HG03571 (cell line): ENCODE results near the gene DLG4.

ENCODE experiments used
- ATAC-seq: cut with Tn5 transposase; IDR thresholded peaks from one replicate; pipeline ENCODE4 v1.9.1; 2021; ENCODE audit not compliant: unreplicated experiment

DLG4 gene

DNA sequence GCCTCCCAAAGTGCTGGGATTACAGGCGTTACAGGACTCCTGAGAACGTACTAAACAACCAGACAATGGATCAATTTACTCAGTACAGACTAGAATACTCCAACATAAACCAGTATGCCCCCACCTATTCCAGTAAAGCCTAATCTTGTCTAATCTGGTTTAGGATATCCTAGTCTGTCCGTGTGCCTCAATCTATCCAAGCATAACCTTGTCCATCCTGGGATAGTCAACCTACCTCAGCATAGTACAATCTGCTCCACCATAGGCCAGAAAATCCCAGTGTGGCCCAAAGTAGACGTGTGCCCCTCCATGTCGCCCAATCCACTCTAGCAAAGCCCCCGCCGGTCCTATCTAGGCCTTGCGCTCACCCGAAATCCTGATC, 14.1 kb upstream of the DLG4 start:
- no peak for ATAC-seq

DNA sequence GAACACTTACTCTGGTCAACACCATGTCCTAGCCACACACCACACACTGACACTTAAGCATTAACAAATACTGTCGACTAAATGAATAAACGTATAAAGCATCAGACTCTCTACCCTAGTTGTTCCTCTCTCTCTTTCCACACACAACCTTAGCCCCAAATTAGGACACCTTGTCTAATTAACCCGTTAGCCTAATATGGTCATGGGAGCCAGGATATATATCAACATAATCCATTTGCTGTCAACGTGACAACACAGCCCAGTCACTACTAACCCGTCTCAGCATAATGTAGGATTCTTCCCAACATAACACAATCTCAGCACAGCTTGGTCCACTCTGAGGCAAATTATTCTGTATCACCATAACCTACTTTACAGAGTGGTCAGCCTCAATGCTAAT, 12.5 kb upstream of the DLG4 start:
- ATAC-seq, result no peak

DNA sequence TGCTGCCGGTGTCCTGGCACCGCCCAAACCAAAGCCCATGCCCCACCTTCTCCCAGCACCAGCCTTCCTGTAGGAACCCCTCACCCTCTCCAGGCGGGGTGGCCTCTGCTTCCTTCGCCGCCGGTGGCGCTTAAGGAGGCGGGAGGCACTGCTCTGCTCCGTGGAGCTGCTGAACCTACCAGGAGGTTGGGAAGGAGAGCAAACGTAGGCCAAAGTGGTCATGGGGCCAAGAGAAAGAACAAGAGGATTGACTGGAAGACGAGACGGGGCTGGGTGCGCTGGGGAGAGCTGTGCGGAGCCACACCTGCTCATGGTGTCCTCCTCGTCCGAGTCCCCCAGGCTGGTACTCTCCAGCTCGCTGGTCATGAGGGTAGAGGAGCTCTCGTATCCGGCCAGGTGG, 9.9 kb upstream of the DLG4 start:
- ATAC-seq, result no peak

DNA sequence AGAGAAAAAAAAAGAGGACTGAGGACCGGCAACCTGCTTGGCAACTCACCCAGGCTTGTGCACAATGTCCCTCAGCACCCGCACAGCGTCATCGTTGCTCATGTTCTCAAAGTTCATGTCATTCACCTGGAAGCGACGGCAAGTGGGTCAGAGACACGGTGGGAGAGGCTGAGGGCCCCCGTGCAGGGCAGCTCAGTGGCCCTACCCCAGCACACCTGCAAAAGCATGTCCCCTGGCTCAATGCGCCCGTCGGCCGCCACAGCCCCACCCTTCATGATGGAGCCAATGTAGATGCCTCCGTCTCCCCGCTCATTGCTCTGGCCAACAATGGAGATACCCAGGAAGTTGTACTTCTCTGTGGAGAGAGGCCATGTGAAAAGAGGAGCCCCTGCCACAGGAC, 9.3 kb upstream of the DLG4 start:
- ATAC-seq, result no peak

DNA sequence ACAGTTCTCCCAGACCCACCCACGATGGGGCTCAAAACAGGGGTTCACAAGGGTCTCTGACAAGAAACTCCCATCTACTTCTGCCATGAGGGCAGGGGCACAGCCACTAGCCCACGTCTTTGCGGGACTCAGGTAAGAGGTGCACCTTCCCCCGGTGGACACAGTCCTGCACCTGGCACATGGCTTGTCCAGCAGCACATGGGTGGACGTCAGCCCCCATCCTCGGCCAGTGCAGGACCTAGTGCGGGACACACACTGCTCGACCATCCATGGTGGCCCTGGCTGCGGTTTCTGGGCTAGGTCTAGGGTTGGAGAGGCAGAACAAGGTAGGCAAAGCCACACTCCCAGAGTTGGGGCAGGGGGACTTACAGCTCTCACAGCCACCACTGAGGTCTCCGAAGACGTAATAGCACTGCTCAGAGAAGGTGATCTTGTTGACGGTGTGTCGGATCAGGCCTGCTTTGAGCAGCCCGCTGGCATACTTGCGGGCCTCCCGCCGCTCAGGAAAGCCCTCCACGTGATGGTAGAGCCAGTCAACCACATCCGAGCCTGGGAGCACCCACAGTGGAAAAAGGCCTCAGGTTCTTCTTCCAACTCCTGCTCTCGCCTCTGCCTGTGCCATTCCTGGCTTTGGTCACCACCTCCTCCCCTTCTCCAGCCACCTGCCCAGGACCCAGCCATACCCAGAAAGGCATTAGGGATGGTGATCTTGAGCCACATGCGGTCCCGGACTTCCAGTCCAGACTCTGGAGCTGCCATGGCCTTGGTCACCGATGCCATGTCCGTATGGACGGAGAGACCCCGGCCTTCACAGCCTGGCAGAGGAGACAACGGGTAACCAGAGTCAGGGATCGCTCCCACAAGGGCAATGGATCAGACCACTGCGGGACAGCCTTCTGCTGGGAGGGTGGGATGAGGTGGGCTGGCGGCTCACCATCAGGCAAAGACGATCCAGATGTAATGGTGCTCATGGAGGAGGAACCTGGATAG, 7.4 kb upstream of the DLG4 start:
- ATAC-seq, result no peak

DNA sequence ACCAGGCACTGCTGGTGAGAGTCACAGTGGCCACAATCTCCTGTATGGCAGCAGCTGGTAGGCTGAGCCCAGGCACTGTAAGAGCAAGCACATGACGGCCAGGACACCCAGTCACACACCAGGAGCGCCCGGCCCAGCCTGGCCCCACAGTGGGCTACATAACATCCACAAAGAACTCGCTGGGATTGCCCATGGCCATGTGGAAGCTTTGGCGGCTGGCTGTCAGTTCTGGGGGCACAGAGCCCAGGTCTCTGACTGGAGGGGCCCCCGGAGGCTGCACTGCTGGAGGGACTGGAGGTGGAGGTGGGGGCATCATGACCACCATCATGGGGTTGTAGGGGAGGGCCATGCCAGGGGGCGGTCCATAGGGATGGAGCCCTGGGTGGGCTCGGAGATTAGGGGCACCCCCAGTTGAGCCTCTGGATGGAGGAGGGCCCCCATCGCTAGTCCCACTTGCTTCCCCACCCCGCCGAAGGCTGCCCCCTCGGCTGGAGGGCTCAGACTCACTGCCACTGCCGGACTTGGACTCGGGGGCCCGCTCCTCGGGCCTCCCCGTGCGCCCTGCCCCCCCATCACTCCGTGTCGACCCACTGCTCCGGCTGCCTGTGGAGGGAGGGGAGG, 6.2 kb upstream of the DLG4 start:
- ATAC-seq, result no peak

DNA sequence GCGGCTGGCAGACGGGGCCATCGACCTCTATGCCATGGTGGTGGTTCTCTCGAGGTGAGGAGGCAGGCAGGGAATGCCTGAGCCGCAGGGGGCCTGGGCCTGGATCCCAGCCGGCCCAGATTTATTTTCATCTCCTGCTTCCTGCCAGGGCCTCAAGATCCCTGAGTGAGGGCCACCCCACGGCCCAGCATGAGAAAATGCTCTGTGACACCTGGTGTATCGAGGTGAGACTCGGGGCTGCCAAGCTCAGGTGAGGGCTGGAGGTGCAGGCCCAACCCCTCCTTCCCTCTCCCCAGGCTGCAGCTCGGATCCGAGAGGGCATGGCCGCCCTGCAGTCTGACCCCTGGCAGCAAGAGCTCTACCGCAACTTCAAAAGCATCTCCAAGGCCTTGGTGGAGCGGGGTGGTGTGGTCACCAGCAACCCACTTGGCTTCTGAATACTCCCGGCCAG, 5.0 kb upstream of the DLG4 start:
- ATAC-seq, result no peak

DNA sequence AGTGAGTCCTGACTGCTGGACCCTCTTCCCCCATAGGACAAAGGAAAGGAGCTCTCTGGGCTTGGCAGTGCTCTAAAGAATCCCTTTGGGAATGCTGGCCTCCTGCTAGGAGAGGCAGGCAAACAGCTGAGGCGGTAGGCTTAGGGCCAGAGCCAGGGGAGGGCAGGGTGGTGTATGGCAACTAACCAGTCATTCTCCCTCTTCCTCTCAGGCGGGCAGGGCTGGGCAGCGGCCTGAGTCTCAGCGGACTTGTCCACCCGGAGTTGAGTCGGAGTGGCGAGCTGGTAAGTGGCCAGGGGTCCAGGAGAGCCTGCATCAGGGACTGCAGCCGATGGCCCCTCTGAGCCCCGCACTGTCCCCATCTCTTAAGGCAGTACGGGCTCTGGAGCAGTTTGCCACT, 4.5 kb upstream of the DLG4 start:
- ATAC-seq, result no peak

DNA sequence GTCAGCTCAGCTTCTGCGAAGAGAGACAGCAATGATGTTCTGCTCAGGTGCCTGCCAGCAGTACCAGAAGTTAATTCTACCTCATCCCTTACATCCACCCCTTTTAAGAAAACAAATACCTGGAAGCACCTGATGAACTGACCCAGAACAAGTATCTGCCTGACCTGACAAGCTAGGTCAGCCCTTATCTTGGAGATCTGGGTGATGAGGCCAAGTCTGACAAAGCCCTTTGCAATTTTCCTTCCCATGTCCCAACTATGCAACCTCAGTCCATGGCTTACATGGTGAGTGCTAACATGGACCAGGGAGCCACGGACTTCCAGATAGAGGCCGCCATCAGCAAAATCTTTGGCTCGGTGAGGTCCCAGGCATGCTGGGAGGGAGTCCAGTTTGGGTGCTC, 3.7 kb upstream of the DLG4 start:
- no peak for ATAC-seq

DNA sequence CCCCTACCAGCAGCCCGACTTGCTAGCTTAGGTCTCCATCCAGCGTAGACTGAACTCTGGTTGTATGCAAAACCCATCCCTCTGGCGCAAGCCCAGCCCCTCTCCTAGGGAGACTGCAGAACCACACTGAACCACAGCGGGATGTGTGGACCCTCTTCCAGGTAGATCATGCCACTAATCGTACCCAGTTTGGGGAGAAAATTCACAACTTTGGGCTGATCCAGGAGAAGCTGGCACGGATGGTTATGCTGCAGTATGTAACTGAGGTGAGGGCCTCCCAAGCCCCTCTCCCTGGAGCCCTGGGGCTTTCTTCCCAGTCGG, 3.3 kb upstream of the DLG4 start:
- no peak for ATAC-seq

DNA sequence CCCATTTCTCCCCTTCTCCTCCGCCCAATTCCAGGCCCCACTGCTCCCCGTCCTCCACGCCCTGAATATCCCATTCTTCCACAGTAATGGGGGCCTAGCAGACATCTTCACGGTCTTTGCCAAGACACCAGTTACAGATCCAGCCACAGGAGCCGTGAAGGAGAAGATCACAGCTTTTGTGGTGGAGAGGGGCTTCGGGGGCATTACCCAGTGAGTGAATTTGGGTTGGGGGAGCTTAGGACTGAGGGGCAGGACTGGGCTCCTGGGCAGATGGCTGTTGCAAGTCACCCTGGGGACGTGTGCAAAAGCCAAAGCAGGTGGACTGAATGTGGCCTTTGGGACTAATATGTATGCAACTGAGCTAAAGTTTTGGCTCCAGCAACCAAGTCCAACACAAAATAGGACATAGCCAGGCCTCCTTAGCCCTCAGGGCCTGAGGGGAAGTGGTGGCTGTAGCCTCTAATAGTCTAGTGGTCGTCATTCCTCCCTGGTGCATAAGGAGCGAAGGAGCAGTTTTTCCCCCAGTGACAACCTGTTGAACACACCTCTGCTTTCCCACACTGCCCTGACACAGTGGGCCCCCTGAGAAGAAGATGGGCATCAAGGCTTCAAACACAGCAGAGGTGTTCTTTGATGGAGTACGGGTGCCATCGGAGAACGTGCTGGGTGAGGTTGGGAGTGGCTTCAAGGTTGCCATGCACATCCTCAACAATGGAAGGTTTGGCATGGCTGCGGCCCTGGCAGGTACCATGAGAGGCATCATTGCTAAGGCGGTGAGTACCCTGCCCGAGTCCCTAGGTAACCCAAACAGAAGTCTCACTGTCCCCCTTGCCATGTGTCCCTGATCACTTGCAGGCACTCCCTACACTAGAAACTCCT, 2.7 kb upstream of the DLG4 start:
- ATAC-seq, result no peak

DNA sequence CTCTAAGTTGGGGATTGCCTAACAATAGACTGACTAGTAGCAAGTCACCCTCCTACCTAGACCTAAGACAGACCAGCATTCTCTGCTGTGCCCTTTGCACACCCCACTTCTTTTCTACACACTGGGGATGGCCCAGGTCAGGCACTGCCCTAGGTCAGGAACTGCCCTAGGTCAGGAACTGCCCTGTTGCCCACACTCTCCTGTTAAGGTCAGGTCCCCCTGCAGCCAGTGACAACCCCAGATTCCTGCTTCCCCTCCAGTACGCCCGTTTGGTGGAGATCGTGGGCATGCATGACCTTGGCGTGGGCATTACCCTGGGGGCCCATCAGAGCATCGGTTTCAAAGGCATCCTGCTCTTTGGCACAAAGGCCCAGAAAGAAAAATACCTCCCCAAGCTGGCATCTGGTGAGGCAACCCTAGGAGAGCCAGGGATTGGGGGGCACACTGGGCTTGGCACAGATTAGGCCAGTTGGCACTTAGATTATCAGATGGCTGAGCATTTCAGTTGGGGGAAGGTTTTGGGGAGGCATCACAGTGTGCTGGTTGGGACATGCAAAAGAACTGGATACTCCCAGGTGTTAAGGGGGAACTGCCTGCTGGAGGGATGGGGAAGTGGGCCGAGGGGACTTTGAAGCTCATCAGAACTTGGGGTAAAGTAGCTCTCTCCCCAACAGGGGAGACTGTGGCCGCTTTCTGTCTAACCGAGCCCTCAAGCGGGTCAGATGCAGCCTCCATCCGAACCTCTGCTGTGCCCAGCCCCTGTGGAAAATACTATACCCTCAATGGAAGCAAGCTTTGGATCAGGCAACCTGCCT, 1.8 kb upstream of the DLG4 start:
- no peak for ATAC-seq

DNA sequence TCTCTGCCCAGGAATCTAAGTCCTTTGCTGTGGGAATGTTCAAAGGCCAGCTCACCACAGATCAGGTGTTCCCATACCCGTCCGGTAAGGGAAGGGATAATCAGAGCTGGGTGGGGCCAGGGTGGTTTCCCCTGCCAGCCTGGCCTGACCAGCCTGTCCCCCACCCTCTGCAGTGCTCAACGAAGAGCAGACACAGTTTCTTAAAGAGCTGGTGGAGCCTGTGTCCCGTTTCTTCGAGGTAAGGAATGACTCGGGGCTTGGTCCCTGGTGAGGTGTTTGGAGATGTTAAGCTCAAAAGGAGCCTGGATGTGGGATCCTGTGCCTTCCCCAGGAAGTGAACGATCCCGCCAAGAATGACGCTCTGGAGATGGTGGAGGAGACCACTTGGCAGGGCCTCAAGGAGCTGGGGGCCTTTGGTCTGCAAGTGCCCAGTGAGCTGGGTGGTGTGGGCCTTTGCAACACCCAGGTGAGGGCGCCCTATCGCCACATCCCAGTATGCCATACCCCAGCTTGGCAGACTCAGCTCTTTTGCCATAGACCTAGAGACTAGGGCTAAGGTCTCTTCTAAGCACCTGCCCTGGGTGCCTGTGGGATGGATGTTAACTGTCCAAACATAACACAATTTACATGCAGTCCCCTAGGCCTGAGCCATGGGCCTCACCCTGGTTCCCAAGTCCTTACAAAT, 1.1 kb upstream of the DLG4 start:
- no peak for ATAC-seq

DNA sequence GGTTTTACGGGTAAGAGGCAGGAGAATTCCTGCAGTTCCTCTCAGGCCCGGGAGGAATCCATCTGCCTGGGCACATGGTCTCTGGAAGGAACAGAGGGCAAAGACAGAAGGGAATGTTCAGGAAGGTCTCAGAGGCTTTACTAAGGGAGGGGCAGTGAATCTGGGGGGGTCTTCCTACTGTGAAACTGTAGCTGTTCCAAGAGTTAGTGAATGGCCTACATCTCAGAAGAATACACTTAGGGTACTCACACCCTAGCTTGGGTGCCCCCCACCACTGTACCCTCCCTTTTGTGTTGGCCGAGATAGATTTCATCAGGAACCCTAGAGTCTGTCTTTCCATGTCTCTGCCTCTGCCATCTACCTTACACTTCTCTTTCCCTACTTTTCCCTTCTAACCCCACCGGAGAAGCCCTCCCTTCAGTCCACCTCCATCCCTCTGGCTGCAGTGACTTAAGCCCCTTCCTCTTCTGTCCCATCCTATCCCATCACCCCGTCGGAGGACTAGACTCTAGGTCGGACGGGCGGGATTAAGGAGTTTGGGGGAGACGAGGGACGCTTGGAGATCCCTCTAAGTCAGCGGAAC, 316 bp downstream of the DLG4 start:
- ATAC-seq, result no peak

DNA sequence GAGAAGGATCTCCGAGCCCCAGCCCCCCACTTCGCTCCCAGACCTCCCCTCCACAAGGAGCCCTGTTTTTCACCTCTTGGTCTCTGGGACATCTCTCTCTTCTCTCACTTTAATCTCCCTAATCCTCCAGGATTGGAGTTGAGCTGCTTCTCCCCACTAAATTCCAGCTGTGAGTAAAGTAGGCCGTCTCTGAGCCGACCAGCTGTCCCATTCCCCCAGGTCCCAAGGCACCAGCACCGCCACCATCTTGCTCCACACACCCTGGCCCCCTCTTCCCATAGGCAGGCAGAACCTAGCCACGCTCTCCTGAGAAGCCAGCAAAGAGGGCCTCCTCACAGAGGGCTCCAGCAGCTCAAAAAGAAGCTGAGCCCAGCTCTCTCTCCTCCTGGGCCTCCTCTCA, 878 bp downstream of the DLG4 start:
- no peak for ATAC-seq

DNA sequence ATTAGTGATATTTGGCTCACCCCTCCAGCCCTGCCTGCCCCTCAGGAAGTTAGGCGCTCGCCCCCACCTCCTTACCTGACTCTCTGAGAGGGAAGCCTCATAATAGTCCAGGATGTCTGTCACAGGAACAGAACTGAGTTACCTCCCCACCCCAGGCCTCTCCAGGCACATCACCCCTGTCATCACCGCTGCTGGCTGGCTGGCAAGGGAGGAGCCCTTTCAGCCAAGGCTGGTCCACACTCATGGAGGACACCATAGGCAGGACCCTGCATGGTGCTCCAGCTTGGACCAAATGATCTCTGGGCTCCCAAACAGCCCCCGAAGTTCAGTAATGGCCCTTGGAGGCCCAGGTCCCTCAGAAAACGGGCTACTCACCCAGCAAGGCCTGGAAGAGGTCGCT, 1.5 kb downstream of the DLG4 start:
- no peak for ATAC-seq

DNA sequence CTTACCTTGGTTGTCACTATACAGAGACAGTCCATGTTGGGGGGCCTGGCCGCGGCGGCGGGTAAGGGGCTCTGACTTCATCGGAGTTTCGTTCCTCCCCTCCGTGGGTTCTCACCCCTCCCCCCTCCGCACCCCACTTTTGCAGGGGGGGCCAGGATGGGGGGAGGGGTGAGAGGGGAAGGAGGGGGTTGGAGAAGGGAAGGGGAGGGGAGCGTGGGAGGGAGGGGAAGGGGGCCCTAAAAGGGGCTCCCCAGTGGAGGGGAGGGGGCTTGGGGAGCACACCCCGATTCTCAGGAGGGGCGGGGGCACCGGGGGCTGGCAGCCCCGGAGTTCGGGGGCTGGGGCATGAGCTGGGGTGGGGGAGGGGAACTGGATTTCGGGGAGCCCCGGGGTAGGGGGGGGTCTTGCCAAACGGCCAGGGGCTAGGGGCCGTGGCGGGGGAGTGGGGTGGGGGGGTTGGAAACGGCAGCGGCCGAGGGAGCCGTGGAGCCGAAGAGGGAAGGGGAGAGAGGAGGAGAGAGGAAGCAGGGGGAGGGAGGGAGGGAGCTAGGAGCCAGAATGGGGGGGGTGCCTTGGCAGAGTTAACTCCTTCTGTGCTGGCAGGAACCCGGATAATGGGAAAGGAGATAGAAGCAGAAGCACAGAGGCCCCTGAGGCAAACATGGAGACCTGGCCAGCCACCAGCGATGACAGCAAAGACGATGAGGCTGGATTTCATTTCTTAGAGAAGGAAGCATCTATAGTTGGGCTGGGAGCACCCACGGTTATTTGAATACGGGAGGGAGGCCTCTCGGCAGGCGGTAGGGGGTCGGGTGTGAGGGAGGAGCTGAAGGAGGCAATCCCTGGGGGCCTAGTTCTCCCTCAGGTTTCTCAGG, 2.3 kb downstream of the DLG4 start:
- ATAC-seq, result no peak

DNA sequence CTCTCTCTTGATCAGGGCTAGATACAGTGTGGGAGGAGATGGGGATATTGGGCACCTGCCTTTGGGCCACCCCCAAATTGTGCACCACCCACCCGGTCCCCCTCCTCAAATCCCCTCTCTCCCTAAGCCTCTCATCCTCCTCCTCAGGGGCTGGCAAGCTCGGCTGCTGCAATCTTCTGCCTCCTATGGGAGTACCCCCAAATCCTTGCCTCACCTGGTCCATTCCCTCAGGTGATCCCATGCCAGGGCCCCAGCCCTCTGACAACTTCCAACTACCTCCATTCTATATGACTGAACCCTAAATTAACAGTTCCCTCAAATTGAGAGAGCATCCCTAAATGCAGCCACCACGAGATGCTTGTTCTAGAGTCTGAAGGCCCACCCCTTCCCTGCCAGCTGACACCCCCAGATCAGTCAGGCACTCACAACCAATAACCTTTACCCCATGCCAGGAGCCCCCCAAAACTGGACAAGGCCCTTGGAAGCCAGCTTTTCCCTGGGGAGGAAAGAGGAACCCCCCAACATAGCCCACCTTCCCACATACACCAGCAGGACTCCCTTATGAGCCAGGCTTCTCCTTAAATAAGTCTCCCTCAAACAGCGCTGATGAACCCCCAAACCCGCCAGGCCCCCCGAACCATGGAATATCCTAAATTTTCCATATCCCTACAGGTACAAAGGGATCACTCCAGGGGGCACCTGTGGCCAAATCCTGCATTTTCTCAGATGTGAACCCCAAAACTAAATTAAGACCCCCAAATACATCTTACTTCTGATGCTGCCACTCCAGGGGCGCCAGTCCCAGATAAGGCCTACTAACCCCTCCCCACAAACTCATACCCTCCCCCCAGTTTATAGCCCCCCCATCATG, 3.2 kb downstream of the DLG4 start:
- ATAC-seq, result no peak
